Liver (tissue), 9 donors: ENCODE results near the gene SCNN1B. TPM values are rescaled to one million over a fixed set of nuclear protein-coding genes. Genes with fewer than 3 reads are reported as not detected.
"Not testable (repeated sequence)": the region's sequence is repeated elsewhere in the genome, so short reads cannot be mapped to it uniquely, and the experiment has no call there.

Experiments
- DNase-seq: peaks from one replicate; pipeline ENCODE4 v3.0.0-alpha.2; 2017; ENCODE audit warnings: low spot score
- H3K27ac ChIP-seq, 2 donors: one replicate each; pipeline ENCODE4 v1.7.0; 2013; ENCODE audit warnings: inconsistent platforms in 2 of 2, low read length in 2 of 2, control low read depth in 1 of 2, low read depth in 1 of 2, mild to moderate bottlenecking in 1 of 2
- H3K27me3 ChIP-seq, 4 donors: one replicate each; pipeline versions ENCODE4 v1.6.1 to v1.7.0; 2013; ENCODE audit warnings: low read length in 3 of 4, inconsistent platforms in 1 of 4, mild to moderate bottlenecking in 1 of 4, moderate library complexity in 1 of 4; ENCODE audit not compliant: control insufficient read depth in 4 of 4, insufficient read depth in 4 of 4
- H3K36me3 ChIP-seq, 4 donors: one replicate each; pipeline versions ENCODE4 v1.6.1 to v1.7.0; 2013; ENCODE audit warnings: low read length in 3 of 4, mild to moderate bottlenecking in 3 of 4, low read depth in 1 of 4, moderate library complexity in 1 of 4; ENCODE audit not compliant: control insufficient read depth in 4 of 4, insufficient read depth in 3 of 4
- H3K4me1 ChIP-seq, 4 donors: one replicate each; pipeline versions ENCODE4 v1.6.1 to v1.7.0; 2013; ENCODE audit warnings: low read length in 3 of 4, mild to moderate bottlenecking in 3 of 4, moderate library complexity in 1 of 4; ENCODE audit not compliant: control insufficient read depth in 4 of 4, insufficient read depth in 4 of 4
- H3K4me3 ChIP-seq, 3 donors: one replicate each; pipeline versions ENCODE4 v1.6.1 to v1.7.0; 2013; ENCODE audit warnings: low read length in 3 of 3, control low read depth in 1 of 3, low read depth in 1 of 3, mild to moderate bottlenecking in 1 of 3
- H3K9ac ChIP-seq, 2 donors: one replicate each; pipeline ENCODE4 v1.7.0; 2013; ENCODE audit warnings: low read length in 2 of 2, mild to moderate bottlenecking in 2 of 2, moderate library complexity in 2 of 2, control low read depth in 1 of 2, low read depth in 1 of 2
- H3K9me3 ChIP-seq, 4 donors: one replicate each; pipeline versions ENCODE4 v1.6.1 to v1.7.0; 2013; ENCODE audit warnings: low read length in 3 of 4; ENCODE audit not compliant: control insufficient read depth in 4 of 4
- ATF3 ChIP-seq: IDR thresholded peaks from 2 replicates; pipeline ENCODE4 v1.6.1; 2016; ENCODE audit warnings: antibody characterized with exemption
- CTCF ChIP-seq: fragments of 150-350 bp; IDR thresholded peaks from 2 replicates; pipeline ENCODE4 v1.5.1; 2017; ENCODE audit warnings: improper control_type of control experiment, low read depth, low read length; ENCODE audit not compliant: missing input control
- EGR1 ChIP-seq, 2 donors: IDR thresholded peaks; 2 replicates each; pipeline ENCODE4 v1.6.1; 2016 to 2018; ENCODE audit warnings: antibody characterized with exemption in 2 of 2, low read depth in 2 of 2
- FOXA1 ChIP-seq: IDR thresholded peaks from 2 replicates; pipeline ENCODE4 v1.6.1; 2016; ENCODE audit warnings: antibody characterized with exemption
- GABPA ChIP-seq, 2 donors: IDR thresholded peaks in 1 of 2; conservative IDR thresholded peaks in 1 of 2; 2 replicates each; pipeline ENCODE4 v1.6.1; 2016; ENCODE audit warnings: antibody characterized with exemption in 2 of 2, mild to moderate bottlenecking in 1 of 2, moderate library complexity in 1 of 2
- HNF4G ChIP-seq: IDR thresholded peaks from 2 replicates; pipeline ENCODE4 v1.6.1; 2016; ENCODE audit warnings: antibody characterized with exemption
- JUND ChIP-seq, 2 donors: IDR thresholded peaks; 2 replicates each; pipeline ENCODE4 v1.6.1; 2016; ENCODE audit warnings: antibody characterized with exemption in 2 of 2
- NR2F2 ChIP-seq: IDR thresholded peaks from 2 replicates; pipeline ENCODE4 v1.6.1; 2016; ENCODE audit warnings: antibody characterized with exemption
- YY1 ChIP-seq: IDR thresholded peaks from 2 replicates; pipeline ENCODE4 v1.6.1; 2016; ENCODE audit warnings: antibody characterized with exemption, mild to moderate bottlenecking
- WGBS: extraction: QIAGEN DNeasy Blood & Tissue Kit; methylation state at CpG from one replicate; pipeline ENCODE4 v1.1.7; 2013; 5-methylcytosine and 5-hydroxymethylcytosine counted together
- polyA plus RNA-seq, 2 donors: library from polyadenylated mRNA; stranded (reverse) in 1 of 2; unstranded in 1 of 2; fragments of 200-250 nt in 1 of 2; fragments of >200 nt in 1 of 2; fragmentation: Nextera tagmentation in 1 of 2; extraction: Ambion mirVana in 1 of 2; gene quantifications; one replicate each; pipeline versions ENCODE4 v1.2.1 to v1.2.3, GENCODE V29; 2013 to 2015
- total RNA-seq, 2 donors: library from RNA; depleted of rRNA; stranded (reverse); fragments of >200 nt; gene quantifications; one replicate each; pipeline ENCODE4 v1.2.3, GENCODE V29; 2014
- TF ChIP-seq, protein P1 (sequence below): IDR thresholded peaks from 2 replicates; pipeline ENCODE4 v1.6.1; 2016; ENCODE audit warnings: antibody characterized with exemption, mild to moderate bottlenecking
- donor health status: healthy.
- donor health status: healthy.
- donor health status: healthy.
- donor health status: healthy.
- donor health status: healthy.

The SCNN1B gene
- total and polyA plus RNA-seq, 4 donors, result 0.08 to 0.17 (median 0.14) TPM; not detected in 1

GRCh38 chr16:23388786-23389185, 86.7 kb downstream of the SCNN1B start:
- Histone ChIP-seq H3K9me3 (no peaks in the 10 kb centered on the region), H3K36me3 (peaks cover 5 to 39% (median 19%) of the 10 kb centered on the region in 4 donors), H3K9ac (no peak overlapping the region), H3K27me3 (no peaks in the 10 kb centered on the region), H3K4me3 (no peak overlapping the region), H3K4me1 (no peaks in the 10 kb centered on the region), H3K27ac (no peak overlapping the region)
- DNase-seq, result no peak
- whole genome bisulfite sequencing, result 91% methylated on average over 15 of the region's 15 CpGs
- no peak for TF ChIP-seq JUND (IDR thresholded peaks at IDR 0.05)

GRCh38 chr16:23389201-23389600, 87.1 kb downstream of the SCNN1B start:
- Histone ChIP-seq H3K27me3 (no peaks in the 10 kb centered on the region), H3K4me1 (no peaks in the 10 kb centered on the region), H3K36me3 (peaks cover 5 to 39% (median 19%) of the 10 kb centered on the region in 4 donors), H3K27ac (no peak overlapping the region), H3K4me3 (no peak overlapping the region), H3K9ac (no peak overlapping the region), H3K9me3 (no peaks in the 10 kb centered on the region)
- DNase-seq, result no peak
- TF ChIP-seq HNF4G (no peak), YY1 (no peak)
- WGBS, result 98% methylated on average over 5 of the region's 5 CpGs

GRCh38 chr16:23389936-23390335, 87.8 kb downstream of the SCNN1B start:
- H3K27me3 ChIP-seq, DNase-seq, H3K9me3 ChIP-seq, H3K9ac ChIP-seq, H3K4me1 ChIP-seq, H3K27ac ChIP-seq, H3K4me3 ChIP-seq: not testable (repeated sequence)
- H3K36me3 ChIP-seq, result peaks cover 5 to 39% (median 20%) of the 10 kb centered on the region in 4 donors
- WGBS, result 98% methylated on average over 8 of the region's 8 CpGs

GRCh38 chr16:23391381-23392222, 89.5 kb downstream of the SCNN1B start:
- Histone ChIP-seq H3K9me3 (no peaks in the 10 kb centered on the region), H3K4me3 (no peak overlapping the region), H3K27me3 (no peaks in the 10 kb centered on the region), H3K9ac (no peak overlapping the region), H3K36me3 (peaks cover 8 to 45% (median 25%) of the 10 kb centered on the region in 4 donors), H3K27ac (no peak overlapping the region), H3K4me1 (no peaks in the 10 kb centered on the region)
- no peak for TF ChIP-seq FOXA1
- TF ChIP-seq ATF3, result no peak
- TF ChIP-seq GABPA (IDR thresholded peaks at IDR 0.05 in 1 of 2, conservative IDR thresholded peaks at IDR 0.05 in 1 of 2), result no peak
- TF ChIP-seq EGR1 (IDR thresholded peaks at IDR 0.05; ENCODE audit: low read depth in 2 of 2), result no peak
- no peak for TF ChIP-seq HNF4G
- TF ChIP-seq, protein P1, sequence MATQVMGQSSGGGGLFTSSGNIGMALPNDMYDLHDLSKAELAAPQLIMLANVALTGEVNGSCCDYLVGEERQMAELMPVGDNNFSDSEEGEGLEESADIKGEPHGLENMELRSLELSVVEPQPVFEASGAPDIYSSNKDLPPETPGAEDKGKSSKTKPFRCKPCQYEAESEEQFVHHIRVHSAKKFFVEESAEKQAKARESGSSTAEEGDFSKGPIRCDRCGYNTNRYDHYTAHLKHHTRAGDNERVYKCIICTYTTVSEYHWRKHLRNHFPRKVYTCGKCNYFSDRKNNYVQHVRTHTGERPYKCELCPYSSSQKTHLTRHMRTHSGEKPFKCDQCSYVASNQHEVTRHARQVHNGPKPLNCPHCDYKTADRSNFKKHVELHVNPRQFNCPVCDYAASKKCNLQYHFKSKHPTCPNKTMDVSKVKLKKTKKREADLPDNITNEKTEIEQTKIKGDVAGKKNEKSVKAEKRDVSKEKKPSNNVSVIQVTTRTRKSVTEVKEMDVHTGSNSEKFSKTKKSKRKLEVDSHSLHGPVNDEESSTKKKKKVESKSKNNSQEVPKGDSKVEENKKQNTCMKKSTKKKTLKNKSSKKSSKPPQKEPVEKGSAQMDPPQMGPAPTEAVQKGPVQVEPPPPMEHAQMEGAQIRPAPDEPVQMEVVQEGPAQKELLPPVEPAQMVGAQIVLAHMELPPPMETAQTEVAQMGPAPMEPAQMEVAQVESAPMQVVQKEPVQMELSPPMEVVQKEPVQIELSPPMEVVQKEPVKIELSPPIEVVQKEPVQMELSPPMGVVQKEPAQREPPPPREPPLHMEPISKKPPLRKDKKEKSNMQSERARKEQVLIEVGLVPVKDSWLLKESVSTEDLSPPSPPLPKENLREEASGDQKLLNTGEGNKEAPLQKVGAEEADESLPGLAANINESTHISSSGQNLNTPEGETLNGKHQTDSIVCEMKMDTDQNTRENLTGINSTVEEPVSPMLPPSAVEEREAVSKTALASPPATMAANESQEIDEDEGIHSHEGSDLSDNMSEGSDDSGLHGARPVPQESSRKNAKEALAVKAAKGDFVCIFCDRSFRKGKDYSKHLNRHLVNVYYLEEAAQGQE, result no peak
- no peak for TF ChIP-seq CTCF
- TF ChIP-seq NR2F2, result no peak
- no peak for TF ChIP-seq YY1
- DNase-seq, result no peak
- 95% methylated on average over 17 of the region's 17 CpGs for WGBS
